GM12878 (cell line): Measurements from ENCODE around the gene CERK. TPM values are rescaled to one million over a fixed set of nuclear protein-coding genes. Genes with fewer than 3 reads are reported as not detected.

Experiments used
- ATAC-seq: fragments of 200-7000 bp; cut with Tn5 transposase; 3 replicates; pipeline ENCODE4 v1.9.1; 2020; ENCODE audit warnings: mild to moderate bottlenecking, moderate library complexity
- BruUV-seq: library from RNA; stranded (reverse); fragments of 400-500 nt; replicated peaks from 2 replicates; lab custom pipeline; 2021; lab: Mats Ljungman, UMichigan
- CTCF ChIA-PET: fragments of 300-600 bp; sonication (Branson Sonifier 250); formaldehyde crosslinking; extraction: SDS; loops from one replicate; lab custom pipeline; 2021; ENCODE audit warnings: inconsistent platforms; lab: Yijun Ruan, JAX
- POLR2A ChIA-PET: fragments of 350-600 bp; formaldehyde crosslinking; extraction: SDS; loops from one replicate; lab custom pipeline; 2021; ENCODE audit warnings: inconsistent platforms; lab: Charles Lee
- RAD21 ChIA-PET: fragments of 300-600 bp; sonication (Branson Sonifier 250); formaldehyde crosslinking; loops from one replicate; lab custom pipeline; 2023; ENCODE audit warnings: antibody characterized with exemption; ENCODE audit not compliant: unreplicated experiment; lab: Charles Lee
- SMC1A ChIA-PET: fragments of 300-600 bp; sonication (Branson Sonifier 250); formaldehyde crosslinking; loops from one replicate; lab custom pipeline; 2023; ENCODE audit not compliant: unreplicated experiment, uncharacterized antibody; lab: Charles Lee
- DNase-seq: peaks from one replicate; pipeline ENCODE4 v3.0.0-alpha.2; 2011; ENCODE audit warnings: low read depth, low spot score
- FAIRE-seq: peaks from 3 replicates; lab custom pipeline; 2011; peaks lifted over from hg19 to GRCh38; lab: Jason Lieb, UNC
- H2AFZ ChIP-seq: 2 replicates; pipeline ENCODE4 v1.6.0; 2011; ENCODE audit warnings: low read depth, low read length, control low read depth; ENCODE audit not compliant: control insufficient read depth
- H3K27ac ChIP-seq: 2 replicates; pipeline ENCODE4 v1.5.1; 2011; ENCODE audit warnings: control low read depth; ENCODE audit not compliant: control insufficient read depth, insufficient read depth
- H3K27me3 ChIP-seq, 2 experiments: replicated peaks in 1 of 2; 2 replicates each; pipeline versions ENCODE4 v1.6.0 to v1.6.1; 2011; ENCODE audit warnings: low read length in 1 of 2; ENCODE audit not compliant: control insufficient read depth in 2 of 2, insufficient read depth in 2 of 2
- H3K36me3 ChIP-seq, 2 experiments: 2 replicates each; pipeline ENCODE4 v1.5.1; 2011; ENCODE audit warnings: low read length in 1 of 2; ENCODE audit not compliant: control insufficient read depth in 2 of 2, insufficient read depth in 2 of 2
- H3K4me1 ChIP-seq: 2 replicates; pipeline ENCODE4 v1.6.1; 2011; ENCODE audit warnings: mild to moderate bottlenecking, low read length, moderate library complexity, mixed read lengths; ENCODE audit not compliant: control insufficient read depth, insufficient read depth
- H3K4me2 ChIP-seq: 2 replicates; pipeline ENCODE4 v1.6.0; 2011; ENCODE audit warnings: control low read depth; ENCODE audit not compliant: control insufficient read depth, insufficient read depth
- H3K4me3 ChIP-seq: fragments of 200-600 bp; sonication (generic); 2 replicates; pipeline ENCODE4 v1.5.1; 2016
- H3K79me2 ChIP-seq: 2 replicates; pipeline ENCODE4 v1.6.0; 2011; ENCODE audit warnings: low read length; ENCODE audit not compliant: control insufficient read depth, insufficient read depth
- H3K9ac ChIP-seq: 2 replicates; pipeline ENCODE4 v1.8.0; 2011; ENCODE audit warnings: low read length, control low read depth, mixed read lengths; ENCODE audit not compliant: control insufficient read depth, insufficient read depth
- H3K9me3 ChIP-seq: replicated peaks from 3 replicates; pipeline ENCODE4 v1.5.1; 2011; ENCODE audit warnings: mild to moderate bottlenecking, low read length; ENCODE audit not compliant: control insufficient read depth, insufficient read depth
- H4K20me1 ChIP-seq: 2 replicates; pipeline ENCODE4 v1.6.0; 2011; ENCODE audit not compliant: control insufficient read depth, insufficient read depth
- ASH2L ChIP-seq: fragments of 300-600, 200-600 bp; sonication (generic); IDR thresholded peaks from 2 replicates; pipeline ENCODE4 v1.6.1; 2017; ENCODE audit warnings: low read depth, mild to moderate bottlenecking, borderline replicate concordance
- BHLHE40 ChIP-seq, 2 experiments: fragments of 450-650 bp in 1 of 2; IDR thresholded peaks; 2 replicates each; pipeline ENCODE4 v1.6.1; 2011 to 2017; ENCODE audit warnings: low read depth in 2 of 2, borderline replicate concordance in 1 of 2, improper control_type of control experiment in 1 of 2, low read length in 1 of 2, mild to moderate bottlenecking in 1 of 2
- BMI1 ChIP-seq: fragments of 450-650 bp; IDR thresholded peaks from 2 replicates; pipeline ENCODE4 v1.6.1; 2016; ENCODE audit warnings: mild to moderate bottlenecking, moderate library complexity, borderline replicate concordance
- FOXM1 ChIP-seq: IDR thresholded peaks from 2 replicates; pipeline ENCODE4 v1.6.1; 2012; ENCODE audit warnings: low read depth, mild to moderate bottlenecking, inconsistent platforms, low read length, moderate library complexity
- RCOR1 ChIP-seq: conservative IDR thresholded peaks from 2 replicates; pipeline ENCODE4 v1.6.1; 2012; ENCODE audit warnings: low read depth, low read length, improper control_type of control experiment
- SIX5 ChIP-seq: IDR thresholded peaks from 2 replicates; pipeline ENCODE4 v1.6.1; 2011; ENCODE audit warnings: mild to moderate bottlenecking, low read depth, low read length, moderate library complexity; ENCODE audit not compliant: severe bottlenecking
- SMAD1 ChIP-seq: fragments of 450-650 bp; IDR thresholded peaks from 2 replicates; pipeline ENCODE4 v1.6.1; 2018; ENCODE audit warnings: mild to moderate bottlenecking, low read depth; ENCODE audit not compliant: partially characterized antibody
- WGBS: methylation state at CpG from one replicate; pipeline ENCODE4 v1.1.6; 2016; ENCODE audit warnings: low lambda C conversion rate; ENCODE audit not compliant: insufficient replicate concordance, insufficient coverage; ENCODE audit errors: missing lambda C conversion rate; 5-methylcytosine and 5-hydroxymethylcytosine counted together
- in situ Hi-C: fragments of 300-500 bp; cut with MboI; formaldehyde crosslinking; loops from 9 replicates; pipeline ENCODE4 v1.14.3; 2018; ENCODE audit warnings: mixed read lengths
- intact Hi-C: fragments of 100-400 bp; cut with micrococcal nuclease; formaldehyde crosslinking; loops from one replicate; pipeline ENCODE4 v1.14.2; 2022; ENCODE audit not compliant: unreplicated experiment
- polyA plus RNA-seq, 11 experiments: library from polyadenylated mRNA; depleted of rRNA in 4 of 11; unstranded in 6 of 11; stranded (reverse) in 5 of 11; fragments of >200 nt; fragmentation: Nextera tagmentation in 4 of 11; fragmentation: Illumina TruSeq in 1 of 11; extraction: Ambion mirVana in 4 of 11; extraction: Trizol in 1 of 11; gene quantifications; 1 replicate in 1 of 11; 2 replicates in 10 of 11; pipeline versions ENCODE4 v1.2.1 to v1.2.3, GENCODE V29; 2011 to 2016; ENCODE audit warnings: inconsistent platforms in 2 of 11, missing spikeins in 2 of 11, low read depth in 1 of 11
- total RNA-seq, 4 experiments: library from RNA; depleted of rRNA in 3 of 4; stranded (reverse); fragments of >200 nt in 3 of 4; fragmentation: Illumina TruSeq in 1 of 4; extraction: Trizol in 1 of 4; gene quantifications; 2 replicates each; pipeline versions ENCODE4 v1.2.1 to v1.2.3, GENCODE V29; 2013 to 2021
- TF ChIP-seq, protein P1 (sequence below): fragments of 450-650 bp; conservative IDR thresholded peaks from 2 replicates; pipeline ENCODE4 v1.6.1; 2017; ENCODE audit warnings: mild to moderate bottlenecking, moderate library complexity
- TF ChIP-seq, protein P2 (sequence below): IDR thresholded peaks from 2 replicates; pipeline ENCODE4 v1.6.1; 2011; ENCODE audit warnings: borderline replicate concordance, low read depth, mild to moderate bottlenecking, moderate library complexity, mixed read lengths, low read length; ENCODE audit not compliant: insufficient read depth; ENCODE audit errors: extremely low read length

CERK gene
- total and polyA plus RNA-seq, 10 of the 15 experiments (the other 5 are each of a cell fraction or from before 2014, with no cell fraction given), result 4.0 to 41.1 (median 30.2) TPM

DNA sequence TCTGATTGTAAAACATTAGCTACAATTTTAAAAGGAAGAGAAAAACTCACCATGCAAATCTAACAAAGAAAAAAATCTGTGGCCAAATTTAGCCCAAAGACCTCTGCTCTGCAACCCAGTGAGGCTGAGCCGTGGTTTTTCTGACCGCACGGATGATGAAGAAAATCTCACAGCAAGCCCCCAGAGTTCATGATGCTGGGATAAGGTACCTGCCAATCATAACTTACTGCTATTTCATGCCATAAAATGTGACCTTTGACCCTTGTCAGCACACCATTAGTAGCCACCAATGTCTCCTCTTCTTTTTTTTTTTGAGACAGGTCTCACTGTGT lies 11.1 kb downstream of the CERK start (continued):
- TF ChIP-seq SIX5 (no peak), BMI1 (no peak), ASH2L (no peak), RCOR1 (no peak)
- TF ChIP-seq, protein P1, sequence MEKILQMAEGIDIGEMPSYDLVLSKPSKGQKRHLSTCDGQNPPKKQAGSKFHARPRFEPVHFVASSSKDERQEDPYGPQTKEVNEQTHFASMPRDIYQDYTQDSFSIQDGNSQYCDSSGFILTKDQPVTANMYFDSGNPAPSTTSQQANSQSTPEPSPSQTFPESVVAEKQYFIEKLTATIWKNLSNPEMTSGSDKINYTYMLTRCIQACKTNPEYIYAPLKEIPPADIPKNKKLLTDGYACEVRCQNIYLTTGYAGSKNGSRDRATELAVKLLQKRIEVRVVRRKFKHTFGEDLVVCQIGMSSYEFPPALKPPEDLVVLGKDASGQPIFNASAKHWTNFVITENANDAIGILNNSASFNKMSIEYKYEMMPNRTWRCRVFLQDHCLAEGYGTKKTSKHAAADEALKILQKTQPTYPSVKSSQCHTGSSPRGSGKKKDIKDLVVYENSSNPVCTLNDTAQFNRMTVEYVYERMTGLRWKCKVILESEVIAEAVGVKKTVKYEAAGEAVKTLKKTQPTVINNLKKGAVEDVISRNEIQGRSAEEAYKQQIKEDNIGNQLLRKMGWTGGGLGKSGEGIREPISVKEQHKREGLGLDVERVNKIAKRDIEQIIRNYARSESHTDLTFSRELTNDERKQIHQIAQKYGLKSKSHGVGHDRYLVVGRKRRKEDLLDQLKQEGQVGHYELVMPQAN, result no peak

DNA sequence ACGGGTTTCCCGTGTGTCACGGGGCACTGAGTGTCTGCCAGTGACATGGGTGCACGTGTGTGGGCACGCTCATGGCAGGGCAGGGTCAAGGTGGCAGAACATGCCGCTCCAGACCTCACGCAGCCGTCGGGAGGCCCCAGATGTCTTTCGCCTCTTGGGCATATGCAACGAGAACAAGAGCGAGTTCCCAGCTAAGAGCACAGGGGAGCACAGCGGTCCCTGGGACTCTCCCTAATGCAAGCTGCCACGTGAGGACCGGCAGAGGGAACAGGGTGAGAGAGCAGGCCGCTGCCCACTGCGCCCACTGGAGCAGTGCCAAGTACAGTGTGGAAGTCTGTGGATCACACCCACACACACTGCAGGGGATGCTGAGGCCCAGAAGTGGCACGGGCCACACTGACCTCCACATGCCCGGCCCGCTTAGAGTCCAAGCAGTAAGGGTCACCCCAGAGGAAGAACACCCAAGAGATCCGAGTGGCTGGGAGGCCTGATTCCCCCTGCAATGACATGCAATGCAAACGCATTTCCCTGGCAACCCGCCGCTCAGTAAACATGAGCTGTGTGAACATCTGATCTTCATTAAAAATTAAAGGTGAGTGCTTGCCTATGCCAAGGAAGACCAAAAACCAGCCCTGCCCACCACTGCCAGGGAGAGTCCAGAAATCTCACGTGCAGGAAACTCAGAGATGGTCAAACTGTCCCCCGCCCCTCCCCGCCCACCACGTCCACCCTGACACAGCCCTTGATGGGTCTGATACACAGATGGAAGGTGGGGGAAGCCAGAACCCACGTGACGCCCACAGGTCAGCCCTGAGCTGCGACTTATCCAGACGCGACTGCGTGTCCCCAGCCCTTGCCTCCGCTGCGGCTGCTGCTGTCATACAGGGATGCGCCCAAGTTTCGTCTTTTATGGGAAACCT lies 11.7 kb downstream of the CERK start:
- H3K27ac ChIP-seq, result no peak overlapping the region
- peaks cover 6% of the 10 kb centered on the region for H3K79me2 ChIP-seq
- in situ Hi-C loops, result no loop called here
- no peak overlapping the region for H3K4me2 ChIP-seq
- no peak overlapping the region for H2AFZ ChIP-seq
- no peaks in the 10 kb centered on the region for H3K27me3 ChIP-seq
- ChIA-PET SMC1A (no interaction called here), RAD21 (no interaction called here), POLR2A (no interaction called here), CTCF (interaction anchor here (0.9 to 1.6 kb wide), 3 partner anchors 15 to 163 kb away, joined by 3 to 5 read pairs (median 3); no protein-coding TSS in a partner anchor)
- intact Hi-C loops, result no loop called here
- ATAC-seq (peak; percentile 40), FAIRE-seq (no peak), DNase-seq (no peak)
- no peaks in the 10 kb centered on the region for H3K9me3 ChIP-seq
- 72% methylated on average over 38 of the region's 38 CpGs for WGBS
- H3K4me1 ChIP-seq, result peaks cover 12% of the 10 kb centered on the region
- H3K9ac ChIP-seq, result no peak overlapping the region
- H3K36me3 ChIP-seq, result peaks cover 7 to 9% of the 10 kb centered on the region in 2 experiments; a peak in 3 of 4 replicates
- H4K20me1 ChIP-seq, result peaks cover 3% of the 10 kb centered on the region; the same call in 1 of the 2 replicates
- BruUV-seq, result no TSS peak
- H3K4me3 ChIP-seq, result no peak overlapping the region
- TF ChIP-seq BHLHE40 (IDR thresholded peaks at IDR 0.05; ENCODE audit: borderline replicate concordance in 1 of 2, low read depth in 2 of 2, low read length in 1 of 2) (peak in 1 of 2 experiments; percentile 11; a peak in 1 of 4 replicates), SMAD1 (no peak), FOXM1 (no peak)
- TF ChIP-seq, protein P2, sequence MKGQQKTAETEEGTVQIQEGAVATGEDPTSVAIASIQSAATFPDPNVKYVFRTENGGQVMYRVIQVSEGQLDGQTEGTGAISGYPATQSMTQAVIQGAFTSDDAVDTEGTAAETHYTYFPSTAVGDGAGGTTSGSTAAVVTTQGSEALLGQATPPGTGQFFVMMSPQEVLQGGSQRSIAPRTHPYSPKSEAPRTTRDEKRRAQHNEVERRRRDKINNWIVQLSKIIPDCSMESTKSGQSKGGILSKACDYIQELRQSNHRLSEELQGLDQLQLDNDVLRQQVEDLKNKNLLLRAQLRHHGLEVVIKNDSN, result peak; percentile 47
